Gastroesophageal sphincter (tissue), 3 donors: ENCODE measurements around the gene NIPAL4.

Source experiments
- EP300 ChIP-seq: sonication (generic); formaldehyde crosslinking; IDR thresholded peaks from one replicate; pipeline ENCODE4 v1.6.1; 2017; ENCODE audit warnings: antibody characterized with exemption, mild to moderate bottlenecking
- POLR2A ChIP-seq, 2 donors: fragments of 450-650 bp; IDR thresholded peaks; one replicate each; pipeline ENCODE4 v1.6.1; 2017; ENCODE audit warnings: antibody characterized with exemption in 2 of 2, mild to moderate bottlenecking in 2 of 2, moderate library complexity in 1 of 2
- TF ChIP-seq, protein P1 (sequence below), 4 experiments: fragments of 200-600 bp in 2 of 4; fragments of 450-650 bp in 2 of 4; sonication (generic) in 1 of 4; IDR thresholded peaks; one replicate each; pipeline ENCODE4 v1.5.1; 2017 to 2019; ENCODE audit warnings: antibody characterized with exemption in 4 of 4, mild to moderate bottlenecking in 2 of 4, moderate library complexity in 2 of 4

DNA sequence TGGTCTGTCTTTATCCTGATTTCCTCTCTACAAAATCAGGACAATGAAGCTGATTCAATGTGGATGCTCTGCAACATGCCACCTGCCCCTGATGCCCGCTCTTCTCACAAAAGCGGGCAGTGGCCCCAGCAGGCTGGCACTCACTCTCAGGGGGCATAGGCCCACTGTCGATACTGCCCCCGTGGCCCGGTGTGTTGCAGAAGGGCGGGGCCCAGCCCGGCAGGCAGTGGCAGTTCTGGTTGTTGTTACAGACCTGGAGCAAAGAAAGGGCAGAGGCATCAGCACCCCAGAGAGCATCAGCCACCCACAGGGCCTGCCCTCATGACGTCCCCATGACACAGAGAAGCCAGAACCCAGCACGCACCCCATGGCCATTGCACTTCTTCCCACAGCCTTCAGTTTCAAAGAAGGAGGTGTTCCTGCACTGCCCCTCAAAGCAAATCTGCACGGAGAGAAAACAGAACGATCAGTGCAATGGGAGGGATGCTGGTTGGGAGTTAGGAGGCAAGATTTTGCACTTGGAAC is 31.5 kb downstream of the NIPAL4 start:
- TF ChIP-seq POLR2A (IDR thresholded peaks at IDR 0.05) (no peak), EP300 (no peak)
- TF ChIP-seq, protein P1, sequence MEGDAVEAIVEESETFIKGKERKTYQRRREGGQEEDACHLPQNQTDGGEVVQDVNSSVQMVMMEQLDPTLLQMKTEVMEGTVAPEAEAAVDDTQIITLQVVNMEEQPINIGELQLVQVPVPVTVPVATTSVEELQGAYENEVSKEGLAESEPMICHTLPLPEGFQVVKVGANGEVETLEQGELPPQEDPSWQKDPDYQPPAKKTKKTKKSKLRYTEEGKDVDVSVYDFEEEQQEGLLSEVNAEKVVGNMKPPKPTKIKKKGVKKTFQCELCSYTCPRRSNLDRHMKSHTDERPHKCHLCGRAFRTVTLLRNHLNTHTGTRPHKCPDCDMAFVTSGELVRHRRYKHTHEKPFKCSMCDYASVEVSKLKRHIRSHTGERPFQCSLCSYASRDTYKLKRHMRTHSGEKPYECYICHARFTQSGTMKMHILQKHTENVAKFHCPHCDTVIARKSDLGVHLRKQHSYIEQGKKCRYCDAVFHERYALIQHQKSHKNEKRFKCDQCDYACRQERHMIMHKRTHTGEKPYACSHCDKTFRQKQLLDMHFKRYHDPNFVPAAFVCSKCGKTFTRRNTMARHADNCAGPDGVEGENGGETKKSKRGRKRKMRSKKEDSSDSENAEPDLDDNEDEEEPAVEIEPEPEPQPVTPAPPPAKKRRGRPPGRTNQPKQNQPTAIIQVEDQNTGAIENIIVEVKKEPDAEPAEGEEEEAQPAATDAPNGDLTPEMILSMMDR (IDR thresholded peaks at IDR 0.05) = no peak
